Omental fat pad (tissue), 4 donors: Measurements from ENCODE around the gene ATP5ME. TPM values are rescaled to one million over a fixed set of nuclear protein-coding genes. Genes with fewer than 3 reads are reported as not detected.

Experiments used
- ATAC-seq: fragments of 150-250 bp; one replicate; pipeline ENCODE4 v1.9.1; 2016; ENCODE audit warnings: mild to moderate bottlenecking, moderate library complexity; ENCODE audit not compliant: low FRiP score
- DNase-seq: peaks from one replicate; pipeline ENCODE4 v3.0.0-alpha.2; 2019; ENCODE audit warnings: low spot score
- CTCF ChIP-seq, 3 donors: fragments of 450-650 bp; IDR thresholded peaks; one replicate each; pipeline ENCODE4 v1.5.1; 2016 to 2017; ENCODE audit warnings: antibody characterized with exemption in 3 of 3, mild to moderate bottlenecking in 3 of 3, moderate library complexity in 2 of 3
- total RNA-seq, 4 donors: library from RNA; depleted of rRNA; stranded (reverse); fragments of >200 nt; gene quantifications; one replicate each; pipeline ENCODE4 v1.1.0, GENCODE V29; 2016

The ATP5ME gene
- total RNA-seq, result 100 to 1,000 TPM in 2 of 4 donors, 10 to 100 TPM in 2; 54.3 to 147 (median 107) TPM

GRCh38 chr4:674172-675035 is at the start of gene ATP5ME, which contains the start of gene MYL5:
Gene ATP5ME (minus strand): TSS chr4:674276. CDS start chr4:674247, 29 bp downstream.
Gene MYL5 (plus strand): TSS chr4:674542. CDS start chr4:678027, 3,485 bp downstream.
- peak in 2 of 3 donors; percentile 44 to 70 for TF ChIP-seq CTCF (IDR thresholded peaks at IDR 0.05)
- DNase-seq (peak; percentile 95), ATAC-seq (peak; percentile 93)

DNA sequence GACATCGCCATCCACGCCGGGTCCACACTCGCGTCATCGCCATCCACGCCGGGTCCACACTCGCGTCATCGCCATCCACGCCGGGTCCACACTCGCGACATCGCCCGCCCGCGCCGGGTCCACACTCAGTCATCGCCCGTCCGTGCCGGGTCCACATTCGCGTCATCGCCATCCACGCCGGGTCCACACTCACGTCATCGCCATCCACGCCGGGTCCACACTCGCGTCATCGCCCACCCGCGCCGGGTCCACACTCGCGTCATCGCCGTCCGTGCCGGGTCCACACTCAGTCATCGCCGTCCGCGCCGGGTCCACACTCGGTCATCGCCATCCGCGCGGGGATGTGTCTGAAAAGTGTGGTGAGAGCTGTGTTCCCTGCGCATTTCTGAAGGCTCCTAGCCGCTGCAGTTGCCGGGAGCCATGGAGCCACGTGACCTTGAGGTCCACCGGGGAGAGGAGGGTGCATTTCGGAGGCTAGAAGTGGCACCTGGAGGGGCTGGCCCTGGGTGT is 48.8 kb upstream of the ATP5ME start:
- DNase-seq (no peak), ATAC-seq (no peak)
- TF ChIP-seq CTCF (IDR thresholded peaks at IDR 0.05), result no peak

GRCh38 chr4:722169-722725 is 48.2 kb upstream of the ATP5ME start:
- DNase-seq (no peak), ATAC-seq (no peak)
- TF ChIP-seq CTCF (IDR thresholded peaks at IDR 0.05), result no peak

DNA sequence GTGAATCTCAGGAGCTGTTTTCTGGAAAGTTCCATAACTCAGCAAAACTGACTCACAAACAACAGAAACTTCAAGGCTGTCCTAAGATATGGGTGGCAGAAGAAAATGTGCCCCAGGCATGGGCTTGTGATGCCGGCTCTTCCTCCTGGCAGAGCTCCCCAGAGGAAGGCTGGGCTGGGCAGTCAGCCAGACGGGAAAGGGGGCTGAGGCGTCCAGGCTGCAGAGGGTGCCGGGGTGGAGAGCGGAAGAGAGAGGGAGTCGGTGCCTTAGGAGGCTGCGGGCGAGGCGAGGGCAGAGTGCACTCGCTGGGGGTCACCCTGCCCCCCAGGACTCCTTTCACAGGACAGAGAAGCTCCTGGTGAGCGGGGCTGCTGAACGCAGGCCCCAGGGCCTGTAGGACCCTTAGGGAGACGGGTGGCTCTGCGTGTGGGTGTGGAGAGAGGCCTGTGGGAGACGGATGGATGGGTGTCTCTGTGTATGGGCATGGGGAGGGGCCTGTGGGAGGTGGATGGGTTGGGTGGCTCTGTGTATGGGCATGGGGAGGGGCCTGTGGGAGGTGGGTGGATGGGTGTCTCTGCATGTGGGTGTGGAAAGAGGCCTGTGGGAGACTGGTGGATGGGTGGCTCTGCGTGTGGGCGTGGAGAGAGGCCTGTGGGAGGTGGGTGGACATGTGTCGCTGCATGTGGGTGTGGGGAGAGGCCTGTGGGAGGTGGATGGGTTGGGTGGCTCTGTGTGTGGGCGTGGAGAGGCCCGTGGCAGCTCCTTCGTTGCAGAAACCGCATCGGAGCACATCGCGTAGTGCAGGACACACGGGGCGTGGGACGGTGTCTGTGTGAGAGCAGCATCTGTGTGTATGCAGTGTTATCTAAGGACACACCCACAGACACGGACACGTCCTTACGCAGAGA is 47.4 kb upstream of the ATP5ME start:
- TF ChIP-seq CTCF (IDR thresholded peaks at IDR 0.05), result no peak
- no peak for DNase-seq
- peak; percentile 53 for ATAC-seq

DNA sequence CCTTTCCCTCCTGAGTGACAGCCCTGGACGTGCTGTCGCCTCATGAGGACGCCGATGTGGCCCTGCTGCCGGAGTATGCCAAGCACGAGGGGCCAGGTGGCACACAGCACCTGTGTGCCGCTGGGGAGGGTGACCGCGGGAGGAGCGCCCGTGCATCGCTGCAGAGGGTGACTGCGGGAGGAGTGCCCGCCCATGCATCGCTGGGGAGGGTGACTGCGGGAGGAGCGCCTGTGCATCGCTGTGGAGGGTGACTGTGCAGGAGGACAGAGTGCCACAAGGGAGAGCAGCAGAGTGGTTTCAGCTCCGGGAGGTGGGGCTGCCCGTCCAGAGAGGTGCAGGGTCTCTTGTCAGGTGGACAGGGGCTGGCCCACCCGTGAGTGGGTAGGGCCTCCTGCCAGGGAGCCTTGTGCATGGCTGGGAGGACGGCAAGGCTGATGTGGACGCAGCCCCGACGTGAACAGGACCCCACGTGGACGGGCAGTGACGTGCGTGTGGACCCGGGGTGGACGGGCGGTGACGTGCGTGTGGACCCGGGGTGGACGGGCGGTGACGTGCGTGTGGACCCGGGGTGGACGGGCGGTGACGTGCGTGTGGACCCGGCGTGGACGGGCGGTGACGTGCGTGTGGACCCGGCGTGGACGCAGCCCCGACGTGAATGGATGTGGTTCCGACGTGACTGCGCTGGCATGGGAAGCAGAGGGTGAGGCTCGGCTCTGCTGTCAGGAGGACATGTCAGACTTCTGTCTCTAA is 46.2 kb upstream of the ATP5ME start:
- DNase-seq, result no peak
- no peak for TF ChIP-seq CTCF (IDR thresholded peaks at IDR 0.05)
- ATAC-seq, result no peak

DNA sequence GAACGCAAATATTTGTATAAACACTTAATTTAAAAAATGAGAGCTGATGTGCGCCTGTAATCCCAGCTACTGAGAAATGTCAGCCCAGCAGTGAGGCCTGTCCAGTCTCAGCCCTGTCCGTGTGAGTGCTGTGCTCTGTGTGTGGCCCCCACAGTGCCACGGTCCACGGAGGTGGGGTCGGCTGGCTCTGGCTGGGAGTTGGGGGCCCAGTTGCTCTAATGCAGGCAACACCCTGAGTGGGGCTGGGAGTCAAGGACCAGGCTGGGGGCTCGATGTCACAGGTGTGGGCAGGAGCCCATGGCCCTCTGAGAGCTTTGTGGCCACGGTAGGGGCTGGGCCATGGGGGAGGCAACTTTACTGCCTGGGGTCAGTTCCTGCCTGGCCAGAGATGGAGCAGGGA is 44.4 kb upstream of the ATP5ME start:
- no peak for DNase-seq
- ATAC-seq, result no peak
- no peak for TF ChIP-seq CTCF (IDR thresholded peaks at IDR 0.05)
